ENCODE data around the gene TSPAN4.

DNA sequence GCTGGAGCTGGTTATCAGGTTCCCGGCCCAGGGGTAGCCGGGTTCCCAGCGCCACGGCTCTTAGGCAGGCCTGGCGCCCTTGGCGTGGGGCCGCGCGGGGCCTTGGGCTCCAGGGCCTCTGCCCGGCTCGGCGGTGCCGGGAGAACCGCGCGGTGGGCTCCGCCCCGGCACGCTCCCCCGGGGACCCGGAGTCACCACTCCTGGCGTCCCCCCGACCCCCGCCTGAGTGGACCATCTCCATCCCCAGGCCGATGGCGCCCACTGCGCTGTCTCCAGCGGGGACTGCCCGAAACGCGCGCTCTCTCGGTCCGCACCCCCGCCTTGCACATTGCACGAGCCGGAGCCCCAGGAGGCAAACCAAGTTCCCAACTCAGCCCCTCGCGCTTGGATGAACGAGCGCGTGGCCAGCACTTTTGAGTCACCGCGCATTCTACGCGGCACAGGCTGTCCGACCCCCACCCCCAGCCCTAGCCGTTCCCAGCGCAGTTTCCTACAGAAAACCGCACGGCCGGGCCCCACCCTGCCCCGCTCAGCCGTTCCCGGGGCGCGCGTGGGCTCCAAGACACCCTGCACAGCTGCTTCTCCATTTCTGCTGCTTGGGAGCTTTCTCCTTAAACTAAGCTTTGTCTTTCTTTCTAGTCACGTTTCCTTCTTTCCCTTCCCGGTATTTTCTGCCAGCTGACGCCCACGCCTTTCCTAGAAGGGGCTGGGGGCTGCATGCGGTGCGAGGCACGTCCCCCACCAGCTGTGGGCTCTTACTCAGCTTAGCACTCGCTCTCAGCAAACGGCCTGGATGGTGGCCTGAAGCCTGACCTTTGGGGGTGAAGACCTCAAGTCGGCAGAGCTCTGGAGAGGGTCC lies 68.6 kb downstream of the TSPAN4 start:
- TF ChIP-seq EP300 (IDR thresholded peaks at IDR 0.05), result no peak
- TF ChIP-seq POLR2A (IDR thresholded peaks at IDR 0.05; ENCODE audit: low read depth), result no peak

Data from esophagus muscularis mucosa (tissue), 2 donors.